ENCODE results near the gene ITPKC.

ITPKC gene

GRCh38 chr19:40716482-40717324 lies at the start of gene ITPKC, which contains the start of gene COQ8B:
Gene ITPKC (plus strand): TSS chr19:40717112. CDS start chr19:40717136, 24 bp downstream.
Gene COQ8B (minus strand): TSS chr19:40716886. CDS start chr19:40714632, 2,254 bp downstream.
- peak; percentile 96 for DNase-seq (ENCODE audit: low spot score)

GRCh38 chr19:40667602-40668001 lies 49.3 kb upstream of the ITPKC start:
- no peak for DNase-seq (ENCODE audit: low spot score)

- no peak for DNase-seq (ENCODE audit: low spot score)
Observed at GRCh38 chr19:40668991-40669614, 47.8 kb upstream of the ITPKC start.

GRCh38 chr19:40671404-40671803 lies 45.5 kb upstream of the ITPKC start:
- DNase-seq (ENCODE audit: low spot score): no peak

GRCh38 chr19:40672038-40672437 lies 44.9 kb upstream of the ITPKC start:
- DNase-seq (ENCODE audit: low spot score): no peak

GRCh38 chr19:40672573-40673299 lies 44.2 kb upstream of the ITPKC start:
- no peak for DNase-seq (ENCODE audit: low spot score)

- no peak for DNase-seq (ENCODE audit: low spot score)
Observed at GRCh38 chr19:40673397-40673796, 43.5 kb upstream of the ITPKC start.

- DNase-seq (ENCODE audit: low spot score): no peak
Observed at GRCh38 chr19:40674291-40674690, 42.6 kb upstream of the ITPKC start.

- no peak for DNase-seq (ENCODE audit: low spot score)
Observed at GRCh38 chr19:40677156-40677555, 39.8 kb upstream of the ITPKC start.

GRCh38 chr19:40681039-40681438 lies 35.9 kb upstream of the ITPKC start:
- DNase-seq (ENCODE audit: low spot score): no peak

GRCh38 chr19:40682431-40682964 lies 34.4 kb upstream of the ITPKC start:
- DNase-seq (ENCODE audit: low spot score): no peak

- DNase-seq (ENCODE audit: low spot score): no peak
Observed at GRCh38 chr19:40683437-40683836, 33.5 kb upstream of the ITPKC start.

- DNase-seq (ENCODE audit: low spot score): no peak
Observed at GRCh38 chr19:40684280-40684679, 32.6 kb upstream of the ITPKC start.

- DNase-seq (ENCODE audit: low spot score): no peak
Observed at GRCh38 chr19:40685016-40685526, 31.8 kb upstream of the ITPKC start.

- no peak for DNase-seq (ENCODE audit: low spot score)
Observed at GRCh38 chr19:40685563-40685962, 31.3 kb upstream of the ITPKC start.

GRCh38 chr19:40686882-40687524 lies 29.9 kb upstream of the ITPKC start:
- no peak for DNase-seq (ENCODE audit: low spot score)

- DNase-seq (ENCODE audit: low spot score): no peak
Observed at GRCh38 chr19:40687525-40688016, 29.3 kb upstream of the ITPKC start.

GRCh38 chr19:40688309-40688708 lies 28.6 kb upstream of the ITPKC start:
- no peak for DNase-seq (ENCODE audit: low spot score)

- no peak for DNase-seq (ENCODE audit: low spot score)
Observed at GRCh38 chr19:40688987-40689338, 27.9 kb upstream of the ITPKC start.

GRCh38 chr19:40689339-40690049 lies 27.4 kb upstream of the ITPKC start:
- DNase-seq (ENCODE audit: low spot score): no peak
